IMR-90 (cell line): Measurements from ENCODE around the gene ZNF335. TPM values are rescaled to one million over a fixed set of nuclear protein-coding genes. Genes with fewer than 3 reads are reported as not detected.

Source experiments
- ATAC-seq: fragments of 200-7000 bp; cut with Tn5 transposase; 2 replicates; pipeline ENCODE4 v1.9.1; 2020; ENCODE audit warnings: low read depth, mild to moderate bottlenecking, moderate library complexity
- BruUV-seq: library from RNA; stranded (reverse); fragments of 400-500 nt; replicated peaks from 2 replicates; lab custom pipeline; 2021; lab: Mats Ljungman, UMichigan
- CTCF ChIA-PET: fragments of 300-600 bp; formaldehyde crosslinking; extraction: SDS; loops from one replicate; lab custom pipeline; 2021; ENCODE audit warnings: antibody characterized with exemption; lab: Yijun Ruan, JAX
- POLR2A ChIA-PET: fragments of 300-600 bp; sonication (Branson Sonifier 250); formaldehyde crosslinking; loops from one replicate; lab custom pipeline; 2022; ENCODE audit warnings: antibody characterized with exemption; ENCODE audit not compliant: unreplicated experiment; lab: Charles Lee
- DNase-seq: peaks from one replicate; pipeline ENCODE4 v3.0.0; 2013
- H2AFZ ChIP-seq: replicated peaks from 2 replicates; pipeline ENCODE3; 2013; ENCODE audit warnings: low read length, mild to moderate bottlenecking; ENCODE audit not compliant: poor library complexity
- H2AK5ac ChIP-seq: 2 replicates; pipeline ENCODE4 v1.6.1; 2013; ENCODE audit warnings: low read depth, low read length, inconsistent platforms
- H2AK9ac ChIP-seq: replicated peaks from 2 replicates; pipeline ENCODE3; 2013; ENCODE audit warnings: mild to moderate bottlenecking, low read depth, low read length, moderate library complexity; ENCODE audit not compliant: poor library complexity
- H2BK120ac ChIP-seq: 2 replicates; pipeline ENCODE4 v1.6.1; 2013; ENCODE audit warnings: low read depth, low read length, inconsistent platforms
- H2BK15ac ChIP-seq: 3 replicates; pipeline ENCODE4 v1.6.1; 2013; ENCODE audit warnings: low read depth, low read length, inconsistent platforms
- H2BK20ac ChIP-seq: 2 replicates; pipeline ENCODE4 v1.6.1; 2013; ENCODE audit warnings: low read depth, mild to moderate bottlenecking, inconsistent platforms, low read length, moderate library complexity
- H2BK5ac ChIP-seq: 2 replicates; pipeline ENCODE4 v1.6.1; 2013; ENCODE audit warnings: mild to moderate bottlenecking, low read depth, low read length, inconsistent platforms; ENCODE audit not compliant: poor library complexity, severe bottlenecking
- H3K14ac ChIP-seq: replicated peaks from 2 replicates; pipeline ENCODE4 v1.6.1; 2013; ENCODE audit warnings: low read depth, low read length, inconsistent platforms
- H3K18ac ChIP-seq: 2 replicates; pipeline ENCODE4 v1.6.1; 2013; ENCODE audit warnings: low read depth, low read length, control low read depth
- H3K23ac ChIP-seq: 2 replicates; pipeline ENCODE4 v1.6.1; 2013; ENCODE audit warnings: low read depth, low read length, inconsistent platforms
- H3K27ac ChIP-seq: 2 replicates; pipeline ENCODE4 v1.5.1; 2013; ENCODE audit warnings: mild to moderate bottlenecking, control low read depth, low read length; ENCODE audit not compliant: insufficient read depth
- H3K27me3 ChIP-seq: 2 replicates; pipeline ENCODE4 v1.6.1; 2013; ENCODE audit warnings: low read length; ENCODE audit not compliant: control insufficient read depth, insufficient read depth
- H3K36me3 ChIP-seq: 2 replicates; pipeline ENCODE4 v1.6.1; 2013; ENCODE audit warnings: low read length, mixed read lengths; ENCODE audit not compliant: control insufficient read depth, insufficient read depth
- H3K4ac ChIP-seq: 2 replicates; pipeline ENCODE4 v1.6.1; 2013; ENCODE audit warnings: low read depth, low read length, inconsistent platforms
- H3K4me1 ChIP-seq: 2 replicates; pipeline ENCODE4 v1.6.1; 2013; ENCODE audit warnings: low read length, mixed read lengths; ENCODE audit not compliant: control insufficient read depth, insufficient read depth
- H3K4me2 ChIP-seq: 2 replicates; pipeline ENCODE4 v1.6.1; 2013; ENCODE audit warnings: low read depth, mild to moderate bottlenecking, control low read depth, low read length, moderate library complexity
- H3K4me3 ChIP-seq: 2 replicates; pipeline ENCODE4 v1.5.1; 2013; ENCODE audit warnings: low read depth, mild to moderate bottlenecking, control low read depth, low read length, moderate library complexity; ENCODE audit not compliant: insufficient read depth
- H3K56ac ChIP-seq: 2 replicates; pipeline ENCODE4 v1.6.1; 2013; ENCODE audit warnings: low read length, inconsistent platforms; ENCODE audit not compliant: insufficient read depth; ENCODE audit errors: extremely low read depth
- H3K79me1 ChIP-seq, 2 experiments: 2 replicates each; pipeline ENCODE4 v1.6.1; 2013; ENCODE audit warnings: low read length in 2 of 2, inconsistent platforms in 1 of 2, low read depth in 1 of 2
- H3K9ac ChIP-seq: 2 replicates; pipeline ENCODE4 v1.6.1; 2013; ENCODE audit warnings: low read depth, low read length, control low read depth
- H3K9me1 ChIP-seq: 2 replicates; pipeline ENCODE4 v1.6.1; 2013; ENCODE audit warnings: low read length, inconsistent platforms; ENCODE audit not compliant: insufficient read depth
- H3K9me3 ChIP-seq: 2 replicates; pipeline ENCODE4 v1.6.1; 2013; ENCODE audit warnings: low read length; ENCODE audit not compliant: control insufficient read depth, insufficient read depth
- H4K20me1 ChIP-seq: 2 replicates; pipeline ENCODE4 v1.6.1; 2013; ENCODE audit warnings: low read length, inconsistent platforms; ENCODE audit not compliant: insufficient read depth
- H4K5ac ChIP-seq: 2 replicates; pipeline ENCODE4 v1.6.1; 2013; ENCODE audit warnings: mild to moderate bottlenecking, low read depth, low read length, control low read depth
- H4K8ac ChIP-seq, 2 experiments: 2 replicates each; pipeline ENCODE4 v1.6.1; 2013; ENCODE audit warnings: low read depth in 2 of 2, low read length in 2 of 2, control low read depth in 1 of 2, inconsistent platforms in 1 of 2
- H4K91ac ChIP-seq: 2 replicates; pipeline ENCODE4 v1.6.1; 2013; ENCODE audit warnings: low read depth, low read length, inconsistent platforms; ENCODE audit not compliant: insufficient read depth
- BHLHE40 ChIP-seq: fragments of 150-350 bp; IDR thresholded peaks from 2 replicates; pipeline ENCODE4 v1.6.1; 2016; ENCODE audit warnings: mild to moderate bottlenecking, low read depth, low read length
- CEBPB ChIP-seq: IDR thresholded peaks from 2 replicates; pipeline ENCODE4 v1.6.1; 2012; ENCODE audit warnings: low read depth, low read length, improper control_type of control experiment
- CHD1 ChIP-seq: IDR thresholded peaks from 2 replicates; pipeline ENCODE4 v1.6.1; 2012; ENCODE audit warnings: low read depth, low read length, improper control_type of control experiment
- FOS ChIP-seq: fragments of 150-350 bp; IDR thresholded peaks from 2 replicates; pipeline ENCODE4 v1.6.1; 2016; ENCODE audit warnings: low read depth, low read length
- MAFK ChIP-seq: IDR thresholded peaks from 2 replicates; pipeline ENCODE4 v1.6.1; 2012; ENCODE audit warnings: low read depth, low read length, improper control_type of control experiment
- MAZ ChIP-seq: IDR thresholded peaks from 2 replicates; pipeline ENCODE4 v1.6.1; 2012; ENCODE audit warnings: low read depth, mild to moderate bottlenecking, low read length, improper control_type of control experiment, moderate library complexity, borderline replicate concordance
- MXI1 ChIP-seq: IDR thresholded peaks from 2 replicates; pipeline ENCODE4 v1.6.1; 2012; ENCODE audit warnings: low read depth, mild to moderate bottlenecking, low read length, moderate library complexity, borderline replicate concordance
- NFE2L2 ChIP-seq: fragments of 150-350 bp; IDR thresholded peaks from 2 replicates; pipeline ENCODE4 v1.6.1; 2016; ENCODE audit warnings: low read depth, mild to moderate bottlenecking, low read length
- POLR2A ChIP-seq: IDR thresholded peaks from 2 replicates; pipeline ENCODE4 v1.6.1; 2012; ENCODE audit warnings: mild to moderate bottlenecking, low read depth, low read length
- RAD21 ChIP-seq: IDR thresholded peaks from 2 replicates; pipeline ENCODE4 v1.6.1; 2012; ENCODE audit warnings: low read length, improper control_type of control experiment
- RCOR1 ChIP-seq: IDR thresholded peaks from 2 replicates; pipeline ENCODE4 v1.6.1; 2012; ENCODE audit warnings: mild to moderate bottlenecking, low read length, improper control_type of control experiment; ENCODE audit not compliant: insufficient replicate concordance
- RFX5 ChIP-seq: IDR thresholded peaks from 2 replicates; pipeline ENCODE4 v1.8.0; 2012; ENCODE audit warnings: low read depth, mild to moderate bottlenecking, low read length, moderate library complexity
- SMC3 ChIP-seq: fragments of 150-350 bp; IDR thresholded peaks from 2 replicates; pipeline ENCODE4 v1.6.1; 2016; ENCODE audit warnings: low read depth, mild to moderate bottlenecking, antibody characterized with exemption, low read length, moderate library complexity
- WGBS, 2 experiments: methylation state at CpG; one replicate each; pipeline versions ENCODE4 v1.1.5 to v1.1.7; 2013; ENCODE audit warnings: missing lambda C conversion rate in 2 of 2; ENCODE audit not compliant: insufficient read length in 1 of 2; ENCODE audit errors: extremely low coverage in 2 of 2; 5-methylcytosine and 5-hydroxymethylcytosine counted together
- dilution Hi-C: fragments of 300-500 bp; cut with HindIII; formaldehyde crosslinking; loops from one replicate; pipeline ENCODE4 v1.14.3; 2018; ENCODE audit warnings: low sequenced_read_pairs; ENCODE audit not compliant: unreplicated experiment
- in situ Hi-C: fragments of 300-500 bp; cut with MboI; formaldehyde crosslinking; loops from 3 replicates; pipeline ENCODE4 v1.14.3; 2019; ENCODE audit warnings: low sequenced_read_pairs, inconsistent platforms, mixed read lengths
- intact Hi-C: fragments of 100-400 bp; cut with micrococcal nuclease; formaldehyde crosslinking; loops from 2 replicates; pipeline ENCODE4 v1.10.0; 2022
- polyA plus RNA-seq, 3 experiments: library from polyadenylated mRNA; depleted of rRNA; stranded (reverse); fragments of >200 nt; gene quantifications; 2 replicates each; pipeline ENCODE4 v1.2.3, GENCODE V29; 2012; ENCODE audit warnings: low replicate concordance in 1 of 3
- total RNA-seq: library from RNA; depleted of rRNA; stranded (reverse); fragments of >200 nt; gene quantifications from 2 replicates; pipeline ENCODE4 v1.2.3, GENCODE V29; 2012
- TF ChIP-seq, protein P1 (sequence below): fragments of 150-350 bp; IDR thresholded peaks from 2 replicates; pipeline ENCODE4 v1.6.1; 2016; ENCODE audit warnings: low read depth, mild to moderate bottlenecking, low read length, moderate library complexity, borderline replicate concordance
- TF ChIP-seq, protein P2 (sequence below): fragments of 150-350 bp; IDR thresholded peaks from 2 replicates; pipeline ENCODE4 v1.6.1; 2017; ENCODE audit warnings: mild to moderate bottlenecking, antibody characterized with exemption, low read length, low read depth
- TF ChIP-seq, protein P3 (sequence below): conservative IDR thresholded peaks from 2 replicates; pipeline ENCODE4 v1.5.1; 2012; ENCODE audit warnings: mild to moderate bottlenecking, low read depth, low read length, improper control_type of control experiment

Gene ZNF335
- total and polyA plus RNA-seq, 2 of the 4 experiments (the other 2 are of a cell fraction), result 11.8 to 17.8 TPM

DNA sequence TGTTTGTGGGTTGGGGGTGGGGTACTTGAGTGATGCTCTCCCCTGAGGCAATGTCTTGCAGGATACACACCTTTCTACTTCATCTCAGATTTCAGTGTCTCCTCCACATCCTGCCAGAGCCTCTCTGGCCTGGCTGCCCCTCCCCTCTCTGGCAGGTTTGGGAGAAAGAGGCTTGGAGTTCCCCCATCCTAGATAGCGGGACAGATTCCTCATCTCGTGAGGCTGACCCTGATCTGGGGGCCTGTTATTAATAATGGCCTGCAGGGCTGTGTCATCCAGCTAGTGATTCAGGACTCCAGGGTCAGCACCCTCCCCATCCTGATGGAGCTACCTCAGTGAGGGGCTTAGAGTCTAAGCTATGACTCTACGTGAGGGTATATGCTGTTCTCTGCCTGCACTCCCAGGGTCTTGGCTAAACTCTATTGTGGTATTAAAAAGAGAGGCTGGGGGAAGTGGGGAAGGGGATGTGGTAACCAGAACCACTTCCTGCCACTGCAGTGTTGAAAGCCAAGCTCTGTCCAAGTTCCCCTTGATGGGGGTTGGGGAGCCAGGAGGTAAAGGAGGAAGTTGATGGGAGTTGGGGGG, 33.0 kb upstream of the ZNF335 start:
- no peak overlapping the region for H3K4me3 ChIP-seq
- no peak overlapping the region for H3K4me2 ChIP-seq
- H3K18ac ChIP-seq, result no peak overlapping the region
- no peak overlapping the region for H4K91ac ChIP-seq
- ATAC-seq (no peak), DNase-seq (no peak)
- dilution Hi-C loops (no loop called here), in situ Hi-C loops (no loop called here), intact Hi-C loops (no loop called here)
- H4K20me1 ChIP-seq, result no peaks in the 10 kb centered on the region; the same call in 1 of the 2 replicates
- TF ChIP-seq, protein P1, sequence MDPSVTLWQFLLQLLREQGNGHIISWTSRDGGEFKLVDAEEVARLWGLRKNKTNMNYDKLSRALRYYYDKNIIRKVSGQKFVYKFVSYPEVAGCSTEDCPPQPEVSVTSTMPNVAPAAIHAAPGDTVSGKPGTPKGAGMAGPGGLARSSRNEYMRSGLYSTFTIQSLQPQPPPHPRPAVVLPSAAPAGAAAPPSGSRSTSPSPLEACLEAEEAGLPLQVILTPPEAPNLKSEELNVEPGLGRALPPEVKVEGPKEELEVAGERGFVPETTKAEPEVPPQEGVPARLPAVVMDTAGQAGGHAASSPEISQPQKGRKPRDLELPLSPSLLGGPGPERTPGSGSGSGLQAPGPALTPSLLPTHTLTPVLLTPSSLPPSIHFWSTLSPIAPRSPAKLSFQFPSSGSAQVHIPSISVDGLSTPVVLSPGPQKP, result no peak
- TF ChIP-seq POLR2A (no peak), BHLHE40 (no peak), CEBPB (no peak), CHD1 (no peak), FOS (no peak), SMC3 (no peak), RCOR1 (no peak), MAZ (no peak), MXI1 (no peak), RFX5 (no peak), MAFK (no peak), NFE2L2 (no peak), RAD21 (no peak)
- TF ChIP-seq, protein P2, sequence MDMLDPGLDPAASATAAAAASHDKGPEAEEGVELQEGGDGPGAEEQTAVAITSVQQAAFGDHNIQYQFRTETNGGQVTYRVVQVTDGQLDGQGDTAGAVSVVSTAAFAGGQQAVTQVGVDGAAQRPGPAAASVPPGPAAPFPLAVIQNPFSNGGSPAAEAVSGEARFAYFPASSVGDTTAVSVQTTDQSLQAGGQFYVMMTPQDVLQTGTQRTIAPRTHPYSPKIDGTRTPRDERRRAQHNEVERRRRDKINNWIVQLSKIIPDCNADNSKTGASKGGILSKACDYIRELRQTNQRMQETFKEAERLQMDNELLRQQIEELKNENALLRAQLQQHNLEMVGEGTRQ, result no peak
- TF ChIP-seq, protein P3, sequence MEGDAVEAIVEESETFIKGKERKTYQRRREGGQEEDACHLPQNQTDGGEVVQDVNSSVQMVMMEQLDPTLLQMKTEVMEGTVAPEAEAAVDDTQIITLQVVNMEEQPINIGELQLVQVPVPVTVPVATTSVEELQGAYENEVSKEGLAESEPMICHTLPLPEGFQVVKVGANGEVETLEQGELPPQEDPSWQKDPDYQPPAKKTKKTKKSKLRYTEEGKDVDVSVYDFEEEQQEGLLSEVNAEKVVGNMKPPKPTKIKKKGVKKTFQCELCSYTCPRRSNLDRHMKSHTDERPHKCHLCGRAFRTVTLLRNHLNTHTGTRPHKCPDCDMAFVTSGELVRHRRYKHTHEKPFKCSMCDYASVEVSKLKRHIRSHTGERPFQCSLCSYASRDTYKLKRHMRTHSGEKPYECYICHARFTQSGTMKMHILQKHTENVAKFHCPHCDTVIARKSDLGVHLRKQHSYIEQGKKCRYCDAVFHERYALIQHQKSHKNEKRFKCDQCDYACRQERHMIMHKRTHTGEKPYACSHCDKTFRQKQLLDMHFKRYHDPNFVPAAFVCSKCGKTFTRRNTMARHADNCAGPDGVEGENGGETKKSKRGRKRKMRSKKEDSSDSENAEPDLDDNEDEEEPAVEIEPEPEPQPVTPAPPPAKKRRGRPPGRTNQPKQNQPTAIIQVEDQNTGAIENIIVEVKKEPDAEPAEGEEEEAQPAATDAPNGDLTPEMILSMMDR, result no peak
- no peaks in the 10 kb centered on the region for H3K79me1 ChIP-seq
- H3K27me3 ChIP-seq, result peaks cover 64% of the 10 kb centered on the region
- no peaks in the 10 kb centered on the region for H3K36me3 ChIP-seq
- no peak overlapping the region for H3K27ac ChIP-seq
- H2AK5ac ChIP-seq, result no peak overlapping the region
- no peak overlapping the region for H2AFZ ChIP-seq
- no peak overlapping the region for H3K56ac ChIP-seq
- H4K8ac ChIP-seq, result no peak overlapping the region
- BruUV-seq, result no TSS peak
- H3K9me3 ChIP-seq, result no peaks in the 10 kb centered on the region
- H2BK20ac ChIP-seq, result no peak overlapping the region
- no peak overlapping the region for H3K14ac ChIP-seq
- H2BK5ac ChIP-seq, result no peak overlapping the region
- no peak overlapping the region for H2BK15ac ChIP-seq
- ChIA-PET POLR2A (no interaction called here), CTCF (interaction anchor here (0.5 to 1.2 kb wide), 3 partner anchors 9 to 35 kb away, joined by 3 to 5 read pairs (median 3); no protein-coding TSS in a partner anchor)
- H3K9me1 ChIP-seq, result no peaks in the 10 kb centered on the region
- no peaks in the 10 kb centered on the region for H3K4me1 ChIP-seq
- no peak overlapping the region for H2AK9ac ChIP-seq
- H3K9ac ChIP-seq, result no peak overlapping the region
- H4K5ac ChIP-seq, result no peak overlapping the region
- H2BK120ac ChIP-seq, result no peak overlapping the region
- no peak overlapping the region for H3K4ac ChIP-seq
- H3K23ac ChIP-seq, result no peak overlapping the region
- WGBS, 2 experiments, result 0% methylated on average over 1 of the region's 3 CpGs; no CpG with 5 or more reads in 1 of the 2 experiments
